NCI-H446 treated with DMSO at 0.1 percent for 48 hours (cell line): ENCODE results near the gene FXYD3.
"Not testable (repeated sequence)": the region's sequence is repeated elsewhere in the genome, so short reads cannot be mapped to it uniquely, and the experiment has no call there.

Source experiments
- DNase-seq: peaks from one replicate; lab custom pipeline; 2025; lab: John Stamatoyannopoulos, UW

The FXYD3 gene

DNA sequence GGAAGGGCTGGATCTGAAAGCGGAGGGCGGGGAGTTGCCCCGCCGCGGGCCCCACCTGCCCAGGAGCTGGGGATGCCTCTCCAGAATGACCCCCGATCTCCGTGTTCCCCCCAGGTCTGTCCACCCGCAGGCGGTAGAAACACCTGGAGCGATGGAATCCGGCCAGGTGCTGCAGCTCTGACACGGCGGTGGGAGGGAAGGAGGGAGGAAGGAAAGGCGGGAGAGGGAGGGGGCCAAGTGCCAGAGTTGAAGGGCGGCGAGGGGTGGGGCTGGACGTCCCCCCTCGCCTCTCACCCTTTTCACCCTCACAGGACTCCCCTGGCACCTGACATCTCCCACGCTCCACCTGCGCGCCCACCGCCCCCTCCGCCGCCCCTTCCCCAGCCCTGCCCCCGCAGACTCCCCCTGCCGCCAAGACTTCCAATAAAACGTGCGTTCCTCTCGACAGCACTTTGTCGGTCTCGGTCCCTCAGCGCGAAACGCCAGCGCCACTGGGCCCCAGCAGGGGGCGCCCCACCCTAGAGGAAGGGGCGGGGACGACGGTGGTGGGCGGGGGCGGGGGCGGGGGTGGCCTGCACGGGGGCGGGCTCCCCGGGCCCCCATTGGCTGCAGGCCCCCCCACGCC is 27.1 kb downstream of the FXYD3 start:
- DNase-seq, result no peak

DNA sequence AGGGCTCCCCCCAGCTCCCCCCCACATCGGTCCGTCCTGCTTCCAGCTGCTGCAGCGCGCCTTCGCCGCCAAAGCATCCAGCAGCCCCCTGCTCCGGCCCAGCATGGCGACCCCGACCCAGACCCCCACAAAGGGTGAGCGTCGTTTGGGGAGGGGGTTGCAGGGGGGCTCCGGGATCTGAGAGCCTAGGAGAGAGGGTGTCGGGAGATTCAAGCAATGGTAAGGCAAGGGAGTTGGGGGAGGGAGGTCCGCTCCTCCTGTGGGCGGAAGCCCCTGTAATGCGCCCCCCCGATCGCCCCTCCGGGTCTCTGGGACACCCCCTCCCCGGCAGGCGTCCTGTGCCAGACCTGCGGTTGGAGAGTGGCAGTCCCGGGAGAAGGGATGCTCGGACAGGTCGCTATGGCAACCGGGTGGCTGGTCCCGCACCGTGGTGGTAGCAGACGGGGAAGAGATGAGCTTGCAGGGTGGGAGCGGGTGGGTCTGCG is 27.6 kb downstream of the FXYD3 start, which contains the start of gene FXYD7:
Gene FXYD7, plus strand, starts transcription at position 25 of the 485 bp plus-strand sequence. Its CDS starts 79 bp downstream, at position 104.
- DNase-seq, result no peak

- DNase-seq, result no peak
These were observed 28.2 kb downstream of the FXYD3 start for GRCh38 chr19:35143818-35144217.

GRCh38 chr19:35144259-35144599 is 28.6 kb downstream of the FXYD3 start:
- DNase-seq, result no peak

DNA sequence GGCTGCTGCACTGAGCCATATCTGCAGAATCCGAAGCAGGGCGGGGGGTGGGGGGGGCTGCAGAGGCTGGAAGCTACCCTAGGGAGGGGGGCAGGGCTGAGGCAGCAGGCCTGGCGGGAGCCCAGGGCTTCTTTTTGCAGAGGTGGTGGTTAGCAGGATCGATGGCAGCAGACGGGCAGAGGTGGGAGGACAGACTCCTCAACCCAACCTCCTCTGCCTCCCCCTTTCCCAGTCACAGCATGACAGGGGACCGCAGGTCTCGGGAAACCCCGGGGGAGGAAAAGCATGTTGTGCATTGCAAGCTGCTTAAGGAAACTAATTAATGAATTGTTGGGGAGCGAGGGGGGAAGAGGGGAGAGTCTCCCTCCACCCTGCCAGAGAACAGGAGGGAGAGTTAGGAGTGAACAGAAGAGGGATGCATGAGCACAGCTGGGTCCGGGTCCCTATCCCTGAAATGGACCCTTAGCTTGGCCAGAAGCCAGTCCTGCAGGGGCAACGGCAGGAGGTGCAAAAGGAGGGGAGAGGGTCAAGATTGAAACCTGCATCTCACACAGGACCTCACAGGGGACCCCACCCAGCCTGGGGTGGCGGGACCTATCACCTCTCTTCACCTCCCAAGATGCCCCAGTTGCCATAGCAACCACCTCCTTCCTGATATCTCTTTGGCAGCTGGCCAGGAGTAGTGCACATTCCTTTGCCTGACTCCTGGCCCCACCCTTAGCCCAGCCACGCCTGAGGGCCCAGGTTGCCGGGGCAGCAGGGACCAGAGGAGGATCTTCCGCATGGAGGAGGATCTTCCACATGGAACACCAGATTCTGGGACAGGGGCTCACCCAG is 29.2 kb downstream of the FXYD3 start:
- DNase-seq, result no peak

DNA sequence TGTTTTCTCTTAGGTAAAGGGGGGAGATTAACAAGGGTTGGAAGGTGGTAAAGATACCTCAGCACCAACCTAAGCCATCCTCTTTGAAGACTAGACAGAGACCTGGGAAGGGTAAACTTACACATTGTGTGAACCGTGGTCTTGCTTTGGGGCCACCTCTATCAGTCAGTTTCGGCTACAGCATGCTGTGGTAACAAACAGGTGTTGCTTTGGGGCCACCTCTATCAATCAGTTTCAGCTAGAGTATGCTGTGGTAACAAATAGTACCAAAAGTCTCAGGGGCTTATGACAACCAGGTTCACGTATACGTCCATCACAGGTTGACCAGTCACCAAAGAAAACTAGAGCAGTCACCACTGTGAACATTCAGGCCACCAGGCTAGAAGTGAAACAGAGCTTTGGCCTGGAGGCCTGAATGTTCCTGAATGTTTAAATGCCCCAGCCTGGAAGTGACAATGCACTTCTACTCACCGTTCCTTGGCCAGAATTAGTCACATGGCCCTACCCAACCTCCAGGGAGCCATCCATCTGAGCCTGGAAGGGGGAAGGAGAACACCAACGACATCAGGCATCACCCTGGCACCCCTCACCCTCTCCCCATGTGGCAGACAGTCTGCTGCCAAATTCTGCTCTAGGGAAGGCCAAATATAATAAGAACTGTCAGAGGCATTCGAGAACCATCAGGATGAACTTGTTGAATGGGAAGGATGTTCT is 31.3 kb downstream of the FXYD3 start:
- no peak for DNase-seq

DNA sequence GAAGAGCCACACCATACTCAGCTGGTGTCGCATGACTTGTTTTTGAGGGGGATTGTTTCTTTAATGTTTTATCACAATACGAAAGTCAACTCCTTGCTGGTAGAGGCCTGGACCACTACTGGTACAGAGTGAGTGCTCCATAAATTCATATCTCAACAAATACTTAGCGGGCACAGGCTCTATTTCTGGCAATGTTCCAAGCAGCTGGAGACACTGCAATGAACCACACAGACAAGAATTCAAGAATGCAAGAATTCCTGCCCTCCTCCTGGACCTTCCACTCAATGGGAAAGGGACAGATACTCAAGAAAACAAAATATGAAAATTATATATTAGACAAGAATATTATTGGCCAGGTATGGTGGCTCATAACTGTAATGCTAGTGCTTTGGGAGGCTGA is 33.8 kb downstream of the FXYD3 start:
- DNase-seq, result no peak

GRCh38 chr19:35150445-35150844 is 34.8 kb downstream of the FXYD3 start:
- no peak for DNase-seq

- DNase-seq, result no peak
These were observed 35.8 kb downstream of the FXYD3 start for GRCh38 chr19:35151273-35152065.

- not testable (repeated sequence) for DNase-seq
These were observed 37.5 kb downstream of the FXYD3 start for GRCh38 chr19:35153129-35153522.

GRCh38 chr19:35153701-35154524 is 38.3 kb downstream of the FXYD3 start:
- DNase-seq, result no peak

DNA sequence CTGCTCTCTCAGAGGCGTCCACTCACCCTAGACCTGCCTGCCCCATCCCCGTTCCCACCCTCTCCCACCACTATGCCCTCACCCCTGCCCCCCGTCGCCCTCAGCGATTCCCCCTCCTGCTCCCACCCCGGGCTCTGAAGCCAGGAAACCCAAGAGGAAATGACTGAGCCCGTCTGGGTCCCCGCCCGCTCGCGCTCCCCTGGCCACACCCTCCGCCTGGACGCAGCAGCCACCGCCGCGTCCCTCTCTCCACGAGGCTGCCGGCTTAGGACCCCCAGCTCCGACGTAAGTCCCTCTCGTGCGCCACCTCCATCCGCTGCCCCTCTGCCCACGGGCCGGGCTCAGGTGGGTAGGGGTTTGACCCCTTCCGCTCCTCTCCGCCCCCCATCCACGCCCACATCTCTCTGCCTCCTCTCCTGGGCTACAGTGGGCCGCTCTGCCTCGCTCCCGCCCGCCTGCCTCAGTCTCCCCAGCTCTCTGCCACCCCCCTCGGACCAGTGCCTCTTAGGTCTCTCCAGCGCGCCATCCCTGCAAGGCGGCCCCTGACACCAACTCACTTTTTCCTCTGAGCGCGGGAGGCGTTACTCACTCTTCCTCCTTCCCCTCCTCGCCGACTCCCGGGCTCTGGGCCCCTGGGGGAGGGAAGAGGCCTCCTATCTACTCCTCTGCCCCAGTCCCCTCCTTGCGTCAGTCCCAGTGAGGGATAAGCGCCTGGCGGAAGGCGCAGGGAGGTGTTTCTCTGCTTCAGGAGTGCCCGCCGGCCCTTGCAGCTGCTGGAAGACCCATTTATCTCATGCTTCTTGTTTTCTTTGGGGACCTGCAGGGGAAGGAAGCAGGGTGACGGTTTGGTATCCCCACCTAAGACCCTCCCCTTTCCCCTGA is 39.1 kb downstream of the FXYD3 start, which contains the start of gene FXYD5:
Gene FXYD5, plus strand, starts transcription at position 211 of the 882 bp plus-strand sequence. CDS start 816 bp downstream, outside the sequence.
- no peak for DNase-seq

- no peak for DNase-seq
These were observed 39.8 kb downstream of the FXYD3 start for GRCh38 chr19:35155441-35155840.

DNA sequence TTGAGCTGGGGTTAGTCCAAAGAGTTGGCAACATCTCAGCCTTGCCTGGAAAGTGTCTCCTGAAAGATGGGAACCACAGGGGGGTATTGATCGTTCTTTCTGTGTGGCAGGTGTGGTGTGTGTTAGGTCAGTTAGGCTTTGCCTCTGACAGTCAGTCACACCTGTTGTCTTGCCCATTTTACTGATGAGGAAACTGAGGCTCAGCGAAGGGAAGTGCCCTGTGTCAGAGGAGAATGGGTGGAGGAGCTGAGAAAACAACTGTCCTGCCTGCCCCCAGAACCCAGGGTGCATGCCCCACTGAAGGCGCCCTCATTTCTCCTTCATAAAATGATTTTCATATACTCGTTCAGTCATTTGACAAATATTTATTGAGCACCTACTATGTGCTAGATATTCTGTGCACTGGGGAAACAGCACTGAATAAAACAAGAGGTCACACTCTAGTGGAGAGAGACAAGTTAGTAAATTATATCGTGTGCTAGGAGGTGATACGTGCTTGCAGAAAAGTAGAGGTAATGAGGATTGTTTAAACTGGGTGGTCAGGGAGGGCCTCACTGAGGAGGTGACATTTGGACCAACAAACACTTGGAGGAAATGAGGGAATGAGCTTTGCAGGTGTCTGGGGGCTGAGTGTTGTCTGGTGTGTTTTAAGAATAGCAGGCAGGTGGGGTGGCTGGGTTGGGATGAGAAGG is 40.5 kb downstream of the FXYD3 start:
- no peak for DNase-seq

- no peak for DNase-seq
These were observed 41.0 kb downstream of the FXYD3 start for GRCh38 chr19:35156673-35157014.

DNA sequence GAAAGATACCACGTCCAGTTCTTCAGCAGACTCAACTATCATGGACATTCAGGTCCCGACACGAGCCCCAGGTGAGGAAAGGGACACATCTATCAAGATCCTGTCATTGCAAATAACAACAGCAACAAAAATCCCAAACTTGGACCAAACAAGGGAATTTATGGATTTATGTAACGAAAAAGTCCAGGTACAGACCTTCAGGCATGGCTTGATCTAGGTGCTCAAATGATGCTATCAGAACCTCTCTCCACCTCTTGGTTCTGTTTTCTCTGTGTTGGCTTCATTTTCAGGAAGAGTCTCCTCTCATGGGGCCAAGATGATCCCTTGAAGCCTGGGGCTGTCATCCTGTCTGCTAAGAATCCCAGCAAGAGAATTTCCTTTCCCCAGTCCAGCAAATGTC is 41.8 kb downstream of the FXYD3 start:
- no peak for DNase-seq

DNA sequence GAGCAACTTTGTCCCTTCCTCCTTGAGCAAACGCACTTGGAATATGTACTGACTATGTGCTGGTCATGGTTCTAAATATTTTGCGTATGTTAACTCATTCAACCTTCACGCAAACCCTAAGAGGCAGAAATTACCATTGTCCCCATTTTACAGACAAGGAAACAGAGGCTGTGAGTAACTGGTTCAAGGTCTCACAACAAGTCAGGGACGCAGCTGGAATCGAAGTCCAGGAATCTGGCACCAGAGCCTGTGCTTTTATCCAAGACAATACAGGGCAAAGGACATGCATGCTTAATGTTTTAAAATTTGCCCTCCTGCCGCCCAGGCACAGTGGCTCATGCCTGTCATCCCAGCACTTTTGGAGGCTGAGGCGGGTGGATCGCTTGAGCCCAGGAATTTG is 44.0 kb downstream of the FXYD3 start:
- DNase-seq, result no peak

- no peak for DNase-seq
These were observed 45.2 kb downstream of the FXYD3 start for GRCh38 chr19:35160629-35161433.

DNA sequence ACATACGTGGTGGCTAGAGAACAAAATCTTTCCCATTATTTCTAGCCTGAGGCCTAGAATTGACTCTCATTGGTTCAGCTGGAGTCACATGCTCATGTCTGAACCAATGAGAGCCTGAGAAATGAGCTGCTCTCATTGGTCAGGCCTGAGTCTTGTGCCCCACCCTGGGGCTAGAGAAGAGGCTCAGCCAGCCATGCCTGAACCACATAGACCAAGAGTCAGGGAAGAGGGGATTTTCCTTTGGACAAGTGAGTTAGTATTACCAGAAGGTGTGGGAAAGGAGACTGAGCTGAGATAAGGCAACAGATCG is 45.8 kb downstream of the FXYD3 start:
- no peak for DNase-seq
